Measurements from ENCODE around the gene PPP1R2C.

Gene PPP1R2C

DNA sequence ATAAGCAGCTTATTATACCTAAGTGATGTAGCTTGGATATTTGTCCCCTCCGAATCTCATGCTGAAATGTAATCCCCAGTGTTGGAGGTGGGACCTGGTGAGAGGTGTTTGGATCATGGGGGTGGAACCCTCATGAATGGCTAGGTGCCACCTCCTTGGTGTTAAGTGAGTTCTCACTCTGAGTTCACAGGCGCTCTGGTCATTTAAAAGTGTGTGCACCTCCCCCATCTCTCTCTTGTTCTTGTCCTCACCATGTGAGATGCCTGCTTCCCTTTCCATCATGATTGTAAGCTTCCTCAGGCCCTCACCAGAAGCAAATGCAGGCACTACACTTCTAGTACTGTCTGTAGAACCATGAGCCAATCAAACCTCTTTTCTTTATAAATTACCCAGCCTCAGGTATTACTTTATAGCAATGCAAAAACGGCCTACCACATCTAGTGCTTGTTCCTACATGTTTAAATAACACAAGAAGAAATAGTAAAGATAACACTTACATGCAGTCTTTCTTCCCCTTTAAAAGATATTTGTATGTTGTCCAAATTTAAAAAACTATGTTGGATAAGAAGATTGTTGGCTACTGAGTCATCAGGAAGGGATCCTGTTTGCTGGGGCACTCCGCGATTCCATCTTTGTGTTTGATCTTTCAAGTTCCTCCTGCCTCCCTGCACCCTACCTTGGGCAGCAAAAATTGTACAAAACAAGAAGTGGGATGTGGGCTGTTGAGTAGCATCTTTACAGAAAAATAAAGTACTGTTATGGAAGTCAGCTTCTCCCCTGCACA, 29.7 kb downstream of the PPP1R2C start:
- DNase-seq (ENCODE audit: low spot score), result no peak

GRCh38 chrX:42746606-42747005, 31.4 kb downstream of the PPP1R2C start:
- DNase-seq (ENCODE audit: low spot score), result no peak

GRCh38 chrX:42740456-42740855, 37.5 kb downstream of the PPP1R2C start:
- no peak for DNase-seq (ENCODE audit: low spot score)

GRCh38 chrX:42739741-42740140, 38.2 kb downstream of the PPP1R2C start:
- DNase-seq (ENCODE audit: low spot score), result no peak

- DNase-seq (ENCODE audit: low spot score), result no peak
These were observed 38.7 kb downstream of the PPP1R2C start for GRCh38 chrX:42739258-42739657.

GRCh38 chrX:42738552-42738951, 39.4 kb downstream of the PPP1R2C start:
- DNase-seq (ENCODE audit: low spot score), result no peak

GRCh38 chrX:42735250-42735649, 42.7 kb downstream of the PPP1R2C start:
- no peak for DNase-seq (ENCODE audit: low spot score)

GRCh38 chrX:42732506-42732905, 45.5 kb downstream of the PPP1R2C start:
- no peak for DNase-seq (ENCODE audit: low spot score)

All from iPS-NIHi11 (cell line).